Measurements from ENCODE around the gene UGT1A4. TPM values are rescaled to one million over a fixed set of nuclear protein-coding genes. Genes with fewer than 3 reads are reported as not detected.

The UGT1A4 gene
- total RNA-seq, 2 donors from 2014 or later: not detected

GRCh38 chr2:233816334-233816733 lies 97.8 kb downstream of the UGT1A4 start:
- Histone ChIP-seq H3K4me1 (replicated peaks) (no peaks in the 10 kb centered on the region), H3K4me3 (no peak overlapping the region), H3K9me3 (no peaks in the 10 kb centered on the region), H3K36me3 (no peaks in the 10 kb centered on the region), H3K27me3 (replicated peaks; ENCODE audit: insufficient read depth) (no peaks in the 10 kb centered on the region), H3K27ac (no peak overlapping the region)
- DNase-seq (ENCODE audit: low spot score): no peak
- intact Hi-C loops (cut with DNase I): no loop called here
- no peak for TF ChIP-seq CTCF (IDR thresholded peaks at IDR 0.05)
- no peak for TF ChIP-seq POLR2AphosphoS5 (IDR thresholded peaks at IDR 0.05)
- TF ChIP-seq POLR2A (IDR thresholded peaks at IDR 0.05): no peak
- WGBS: 33% methylated on average over 2 of the region's 2 CpGs

GRCh38 chr2:233816771-233817170 lies 98.2 kb downstream of the UGT1A4 start:
- Histone ChIP-seq H3K27ac (no peak overlapping the region), H3K36me3 (no peaks in the 10 kb centered on the region), H3K27me3 (replicated peaks; ENCODE audit: insufficient read depth) (no peaks in the 10 kb centered on the region), H3K9me3 (no peaks in the 10 kb centered on the region), H3K4me3 (no peak overlapping the region), H3K4me1 (replicated peaks) (no peaks in the 10 kb centered on the region)
- TF ChIP-seq POLR2A (IDR thresholded peaks at IDR 0.05): no peak
- TF ChIP-seq POLR2AphosphoS5 (IDR thresholded peaks at IDR 0.05): no peak
- no peak for TF ChIP-seq CTCF (IDR thresholded peaks at IDR 0.05)
- DNase-seq (ENCODE audit: low spot score): no peak
- WGBS: 82% methylated on average over 4 of the region's 4 CpGs
- intact Hi-C loops (cut with DNase I): no loop called here

- no peak overlapping the region for H3K27ac ChIP-seq
- H3K4me3 ChIP-seq: no peak overlapping the region
- no peaks in the 10 kb centered on the region for H3K4me1 ChIP-seq (replicated peaks)
- no peak for DNase-seq (ENCODE audit: low spot score)
- no peaks in the 10 kb centered on the region for H3K36me3 ChIP-seq
- 81% methylated on average over 3 of the region's 3 CpGs for WGBS
- no peaks in the 10 kb centered on the region for H3K27me3 ChIP-seq (replicated peaks; ENCODE audit: insufficient read depth)
- no peaks in the 10 kb centered on the region for H3K9me3 ChIP-seq
- intact Hi-C loops (cut with DNase I): no loop called here
- TF ChIP-seq POLR2A (IDR thresholded peaks at IDR 0.05) (no peak), CTCF (IDR thresholded peaks at IDR 0.05) (no peak), POLR2AphosphoS5 (IDR thresholded peaks at IDR 0.05) (no peak)
Measured at GRCh38 chr2:233817361-233817911, 98.9 kb downstream of the UGT1A4 start.

- no peak for TF ChIP-seq POLR2A (IDR thresholded peaks at IDR 0.05)
- no peak for TF ChIP-seq POLR2AphosphoS5 (IDR thresholded peaks at IDR 0.05)
- TF ChIP-seq CTCF (IDR thresholded peaks at IDR 0.05): no peak
- Histone ChIP-seq H3K27ac (no peak overlapping the region), H3K4me3 (no peak overlapping the region), H3K27me3 (replicated peaks; ENCODE audit: insufficient read depth) (no peaks in the 10 kb centered on the region), H3K36me3 (no peaks in the 10 kb centered on the region), H3K9me3 (no peaks in the 10 kb centered on the region), H3K4me1 (replicated peaks) (no peaks in the 10 kb centered on the region)
- WGBS: 93% methylated on average over 11 of the region's 11 CpGs
- DNase-seq (ENCODE audit: low spot score): no peak
- intact Hi-C loops (cut with DNase I): no loop called here
Measured at GRCh38 chr2:233817995-233818638, 99.6 kb downstream of the UGT1A4 start.
